ENCODE results near the gene SMIM22.

Gene SMIM22

GRCh38 chr16:4769306-4769638 lies 25.9 kb upstream of the SMIM22 start:
- Histone ChIP-seq H3K4me3 (ENCODE audit: insufficient read depth, low read length, poor library complexity, severe bottlenecking) (no peak overlapping the region), H3K9me2 (replicated peaks; ENCODE audit: insufficient read depth, low read length) (no peaks in the 10 kb centered on the region), H4K20me1 (ENCODE audit: low read depth, low read length) (no peaks in the 10 kb centered on the region), H3K27me3 (ENCODE audit: low read length) (no peaks in the 10 kb centered on the region), H3K27ac (ENCODE audit: low read depth, low read length) (no peak overlapping the region), H2AFZ (ENCODE audit: low read depth, low read length, severe bottlenecking) (peak overlapping the region; percentile 80), H3K9me3 (ENCODE audit: insufficient read depth, low read length) (no peaks in the 10 kb centered on the region), H3K4me2 (ENCODE audit: low read depth, low read length, poor library complexity, severe bottlenecking) (peak overlapping the region; percentile 66), H3K36me3 (ENCODE audit: low read length) (no peaks in the 10 kb centered on the region), H3F3A (ENCODE audit: insufficient read depth) (peaks cover 24% of the 10 kb centered on the region), H3K79me2 (ENCODE audit: insufficient read depth, low read length) (no peaks in the 10 kb centered on the region), H3K9ac (ENCODE audit: low read length) (no peak overlapping the region)
- no peak for TF ChIP-seq CTCF (IDR thresholded peaks at IDR 0.05; ENCODE audit: insufficient read depth, low read length, poor library complexity, severe bottlenecking)
- TF ChIP-seq EZH2phosphoT487 (conservative IDR thresholded peaks at IDR 0.05; ENCODE audit: low read length): no peak

- peaks cover 24% of the 10 kb centered on the region for H3F3A ChIP-seq (ENCODE audit: insufficient read depth)
- no peaks in the 10 kb centered on the region for H3K79me2 ChIP-seq (ENCODE audit: insufficient read depth, low read length)
- no peak overlapping the region for H3K27ac ChIP-seq (ENCODE audit: low read depth, low read length)
- no peaks in the 10 kb centered on the region for H3K27me3 ChIP-seq (ENCODE audit: low read length)
- no peak overlapping the region for H3K9ac ChIP-seq (ENCODE audit: low read length)
- no peak overlapping the region for H2AFZ ChIP-seq (ENCODE audit: low read depth, low read length, severe bottlenecking)
- no peak overlapping the region for H3K4me3 ChIP-seq (ENCODE audit: insufficient read depth, low read length, poor library complexity, severe bottlenecking)
- no peaks in the 10 kb centered on the region for H3K9me2 ChIP-seq (replicated peaks; ENCODE audit: insufficient read depth, low read length)
- H3K9me3 ChIP-seq (ENCODE audit: insufficient read depth, low read length): no peaks in the 10 kb centered on the region
- H4K20me1 ChIP-seq (ENCODE audit: low read depth, low read length): no peaks in the 10 kb centered on the region
- TF ChIP-seq EZH2phosphoT487 (conservative IDR thresholded peaks at IDR 0.05; ENCODE audit: low read length) (no peak), CTCF (IDR thresholded peaks at IDR 0.05; ENCODE audit: insufficient read depth, low read length, poor library complexity, severe bottlenecking) (no peak)
- H3K4me2 ChIP-seq (ENCODE audit: low read depth, low read length, poor library complexity, severe bottlenecking): no peak overlapping the region
- no peaks in the 10 kb centered on the region for H3K36me3 ChIP-seq (ENCODE audit: low read length)
These were observed 23.5 kb upstream of the SMIM22 start for GRCh38 chr16:4771646-4772045.

- H3K9me2 ChIP-seq (replicated peaks; ENCODE audit: insufficient read depth, low read length): no peaks in the 10 kb centered on the region
- no peak overlapping the region for H3K4me2 ChIP-seq (ENCODE audit: low read depth, low read length, poor library complexity, severe bottlenecking)
- no peak for TF ChIP-seq CTCF (IDR thresholded peaks at IDR 0.05; ENCODE audit: insufficient read depth, low read length, poor library complexity, severe bottlenecking)
- TF ChIP-seq EZH2phosphoT487 (conservative IDR thresholded peaks at IDR 0.05; ENCODE audit: low read length): no peak
- no peak overlapping the region for H3K9ac ChIP-seq (ENCODE audit: low read length)
- H3F3A ChIP-seq (ENCODE audit: insufficient read depth): peaks cover 24% of the 10 kb centered on the region
- H4K20me1 ChIP-seq (ENCODE audit: low read depth, low read length): no peaks in the 10 kb centered on the region
- no peaks in the 10 kb centered on the region for H3K79me2 ChIP-seq (ENCODE audit: insufficient read depth, low read length)
- no peaks in the 10 kb centered on the region for H3K27me3 ChIP-seq (ENCODE audit: low read length)
- H3K27ac ChIP-seq (ENCODE audit: low read depth, low read length): no peak overlapping the region
- no peaks in the 10 kb centered on the region for H3K9me3 ChIP-seq (ENCODE audit: insufficient read depth, low read length)
- no peak overlapping the region for H2AFZ ChIP-seq (ENCODE audit: low read depth, low read length, severe bottlenecking)
- H3K4me3 ChIP-seq (ENCODE audit: insufficient read depth, low read length, poor library complexity, severe bottlenecking): no peak overlapping the region
- no peaks in the 10 kb centered on the region for H3K36me3 ChIP-seq (ENCODE audit: low read length)
These were observed 22.8 kb upstream of the SMIM22 start for GRCh38 chr16:4772351-4772750.

GRCh38 chr16:4775005-4775404 lies 20.2 kb upstream of the SMIM22 start:
- Histone ChIP-seq H3K9me2 (replicated peaks; ENCODE audit: insufficient read depth, low read length) (no peaks in the 10 kb centered on the region), H3K36me3 (ENCODE audit: low read length) (no peaks in the 10 kb centered on the region), H4K20me1 (ENCODE audit: low read depth, low read length) (no peaks in the 10 kb centered on the region), H3K27me3 (ENCODE audit: low read length) (no peaks in the 10 kb centered on the region), H3K4me2 (ENCODE audit: low read depth, low read length, poor library complexity, severe bottlenecking) (no peak overlapping the region), H3F3A (ENCODE audit: insufficient read depth) (peaks cover under 1% of the 10 kb centered on the region; the same call in 1 of the 2 replicates), H3K79me2 (ENCODE audit: insufficient read depth, low read length) (no peaks in the 10 kb centered on the region), H3K9ac (ENCODE audit: low read length) (no peak overlapping the region), H2AFZ (ENCODE audit: low read depth, low read length, severe bottlenecking) (no peak overlapping the region), H3K27ac (ENCODE audit: low read depth, low read length) (no peak overlapping the region), H3K9me3 (ENCODE audit: insufficient read depth, low read length) (no peaks in the 10 kb centered on the region), H3K4me3 (ENCODE audit: insufficient read depth, low read length, poor library complexity, severe bottlenecking) (no peak overlapping the region)
- TF ChIP-seq EZH2phosphoT487 (conservative IDR thresholded peaks at IDR 0.05; ENCODE audit: low read length) (no peak), CTCF (IDR thresholded peaks at IDR 0.05; ENCODE audit: insufficient read depth, low read length, poor library complexity, severe bottlenecking) (no peak)

Measured in SU-DHL-6 (cell line).